A549 (cell line): ENCODE results near the gene CRADD.

Experiments
- CHD2 ChIP-seq: fragments of 150-350 bp; IDR thresholded peaks from 2 replicates; pipeline ENCODE4 v1.6.1; 2014; ENCODE audit warnings: low read length; ENCODE audit not compliant: partially characterized antibody
- CTCF ChIP-seq: fragments of >200 bp; sonication (Bioruptor Twin); formaldehyde crosslinking; IDR thresholded peaks from 3 replicates; pipeline ENCODE4 v1.5.1; 2016
- EP300 ChIP-seq, 2 experiments: fragments of >200 bp; sonication (Bioruptor Twin); formaldehyde crosslinking; IDR thresholded peaks; 2 replicates in 1 of 2; 3 replicates in 1 of 2; pipeline ENCODE4 v1.6.1; 2016 to 2017
- JUN ChIP-seq, 2 experiments: fragments of >200 bp; sonication (Bioruptor Twin); formaldehyde crosslinking; IDR thresholded peaks; 2 replicates in 1 of 2; 3 replicates in 1 of 2; pipeline ENCODE4 v1.6.1; 2016 to 2017
- MAX ChIP-seq: IDR thresholded peaks from 2 replicates; pipeline ENCODE4 v1.6.1; 2012
- POLR2AphosphoS2 ChIP-seq: conservative IDR thresholded peaks from 2 replicates; pipeline ENCODE4 v1.6.1; 2012; ENCODE audit warnings: low read length, improper control_type of control experiment, inconsistent platforms
- USF2 ChIP-seq: fragments of 450-650 bp; IDR thresholded peaks from 2 replicates; pipeline ENCODE4 v1.6.1; 2014; ENCODE audit warnings: antibody characterized with exemption

- TF ChIP-seq POLR2AphosphoS2 (no peak), USF2 (no peak), EP300 (IDR thresholded peaks at IDR 0.05) (no peak), CHD2 (no peak), CTCF (no peak), JUN (IDR thresholded peaks at IDR 0.05) (no peak), MAX (no peak)
Observed at GRCh38 chr12:93632383-93632782, 44.8 kb upstream of the CRADD start.
